Esophagus (tissue), 2 donors: ENCODE results near the gene ZNF366. TPM values are rescaled to one million over a fixed set of nuclear protein-coding genes. Genes with fewer than 3 reads are reported as not detected.
A peak's percentile ranks its signal among the peaks of the same experiment; 100 is the strongest.

Source experiments
- H3K27ac ChIP-seq, 2 donors: one replicate each; pipeline ENCODE4 v1.5.1; 2013; ENCODE audit warnings: low read depth in 2 of 2, mild to moderate bottlenecking in 2 of 2, inconsistent platforms in 1 of 2, low read length in 1 of 2, moderate library complexity in 1 of 2
- H3K27me3 ChIP-seq, 2 donors: one replicate each; pipeline ENCODE4 v1.6.1; 2013; ENCODE audit warnings: low read length in 2 of 2, control low read depth in 1 of 2, mild to moderate bottlenecking in 1 of 2; ENCODE audit not compliant: insufficient read depth in 2 of 2, control insufficient read depth in 1 of 2
- H3K36me3 ChIP-seq, 2 donors: one replicate each; pipeline ENCODE4 v1.6.1; 2013; ENCODE audit warnings: low read length in 1 of 2; ENCODE audit not compliant: control insufficient read depth in 2 of 2, insufficient read depth in 2 of 2
- H3K4me1 ChIP-seq, 2 donors: one replicate each; pipeline ENCODE4 v1.6.1; 2013; ENCODE audit warnings: low read length in 1 of 2; ENCODE audit not compliant: control insufficient read depth in 2 of 2, insufficient read depth in 2 of 2
- H3K4me3 ChIP-seq, 2 donors: one replicate each; pipeline ENCODE4 v1.5.1; 2013; ENCODE audit warnings: low read length in 2 of 2, mild to moderate bottlenecking in 2 of 2, low read depth in 1 of 2, moderate library complexity in 1 of 2
- H3K9me3 ChIP-seq, 2 donors: one replicate each; pipeline ENCODE4 v1.6.1; 2013; ENCODE audit warnings: mild to moderate bottlenecking in 2 of 2, low read depth in 1 of 2, low read length in 1 of 2, moderate library complexity in 1 of 2; ENCODE audit not compliant: control insufficient read depth in 2 of 2, insufficient read depth in 1 of 2
- WGBS, 2 donors: extraction: QIAGEN DNeasy Blood & Tissue Kit; methylation state at CpG; one replicate each; pipeline ENCODE4 v1.1.7; 2013; 5-methylcytosine and 5-hydroxymethylcytosine counted together
- polyA plus RNA-seq, 2 donors: library from polyadenylated mRNA; stranded (reverse); fragments of 200-250 nt; gene quantifications; one replicate each; pipeline ENCODE4 v1.2.3, GENCODE V29; 2013
- donor health status: healthy with polysubstance abuse.
- donor health status: Bipolar disorder and iron deficiency.

The ZNF366 gene
- polyA plus RNA-seq, 2 donors = 0.21 to 0.26 TPM

DNA sequence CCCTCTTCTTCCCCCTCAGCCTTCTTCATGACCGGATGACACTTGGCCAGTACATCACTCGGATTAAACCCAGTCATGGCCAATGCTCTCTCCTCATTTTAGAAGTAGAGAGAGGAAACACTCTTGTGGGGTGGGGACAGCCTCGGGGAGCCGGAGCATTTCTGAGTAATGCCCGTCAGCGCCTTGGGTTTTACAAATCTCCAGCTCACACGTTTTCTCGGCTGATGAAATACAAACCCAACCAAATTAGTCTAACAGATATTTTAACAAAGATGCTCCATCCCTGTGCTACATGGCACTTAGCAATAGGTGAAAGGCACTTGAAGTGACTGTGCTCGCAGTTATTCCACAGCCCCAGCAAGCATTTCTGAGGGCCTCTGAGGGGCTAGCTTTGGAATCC, 51.7 kb downstream of the ZNF366 start:
- no peak overlapping the region for H3K27ac ChIP-seq
- whole genome bisulfite sequencing, 2 donors = 77 to 79% methylated on average over 9 of the region's 9 CpGs
- H3K27me3 ChIP-seq = no peaks in the 10 kb centered on the region
- peaks cover 0 to 3% of the 10 kb centered on the region in 2 donors for H3K36me3 ChIP-seq
- no peak overlapping the region for H3K4me3 ChIP-seq
- no peaks in the 10 kb centered on the region for H3K9me3 ChIP-seq
- peaks cover 0 to 13% of the 10 kb centered on the region in 2 donors for H3K4me1 ChIP-seq

DNA sequence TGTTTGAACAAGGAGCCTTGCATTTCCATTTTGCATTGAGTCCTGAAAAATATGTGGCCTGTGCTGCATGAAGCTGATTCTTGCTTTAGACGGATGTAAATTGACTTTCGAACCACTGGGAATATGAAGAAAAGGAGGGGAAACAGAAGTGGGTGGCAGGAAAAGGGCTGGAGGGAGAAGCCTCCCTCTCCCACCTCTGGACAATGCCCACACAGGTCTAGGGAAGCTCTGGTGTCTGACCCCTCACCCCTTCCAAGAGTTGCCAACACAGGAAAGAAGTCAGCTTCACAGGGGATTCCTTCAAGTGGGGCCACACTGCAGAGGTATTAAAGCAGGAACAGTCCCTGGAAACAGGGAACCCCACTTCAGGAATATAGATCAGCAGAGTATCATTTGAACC, 52.2 kb downstream of the ZNF366 start:
- H3K9me3 ChIP-seq = no peaks in the 10 kb centered on the region
- no peaks in the 10 kb centered on the region for H3K36me3 ChIP-seq
- H3K27me3 ChIP-seq = no peaks in the 10 kb centered on the region
- no peak overlapping the region for H3K4me3 ChIP-seq
- 88 to 92% methylated on average over 2 of the region's 2 CpGs for WGBS, 2 donors
- no peak overlapping the region for H3K27ac ChIP-seq
- H3K4me1 ChIP-seq = peaks cover 0 to 13% of the 10 kb centered on the region in 2 donors

DNA sequence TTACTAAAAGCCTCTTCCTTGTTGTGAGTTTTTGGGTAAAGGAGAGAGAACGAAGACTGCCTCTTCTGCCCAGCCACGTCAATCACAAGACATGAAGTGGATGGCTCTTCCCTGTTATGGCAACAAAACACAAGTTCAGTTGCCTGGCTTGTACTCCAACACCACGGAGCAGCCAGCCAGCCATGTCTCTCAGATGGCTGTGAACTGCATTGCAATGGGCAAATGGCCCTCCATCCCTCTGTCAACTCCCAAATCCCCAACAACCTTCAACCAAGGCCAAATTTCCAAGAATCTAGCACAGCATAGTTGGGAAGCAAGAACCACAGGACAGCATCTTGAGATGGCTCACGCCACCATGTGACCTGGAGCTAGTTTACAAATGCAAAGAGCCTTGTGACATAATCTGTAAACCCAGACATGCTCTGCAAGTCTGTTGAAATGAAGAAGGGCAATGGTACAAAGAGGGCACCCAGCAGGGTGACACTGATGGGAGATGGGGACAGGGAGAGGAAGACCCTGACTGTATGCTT, 53.9 kb downstream of the ZNF366 start:
- Histone ChIP-seq H3K9me3 (no peaks in the 10 kb centered on the region), H3K27me3 (no peaks in the 10 kb centered on the region), H3K27ac (peak overlapping the region; percentile 75 to 89), H3K4me1 (peaks cover 0 to 13% of the 10 kb centered on the region in 2 donors), H3K4me3 (no peak overlapping the region), H3K36me3 (no peaks in the 10 kb centered on the region)
- WGBS, 2 donors = 55 to 69% methylated on average over 4 of the region's 4 CpGs

DNA sequence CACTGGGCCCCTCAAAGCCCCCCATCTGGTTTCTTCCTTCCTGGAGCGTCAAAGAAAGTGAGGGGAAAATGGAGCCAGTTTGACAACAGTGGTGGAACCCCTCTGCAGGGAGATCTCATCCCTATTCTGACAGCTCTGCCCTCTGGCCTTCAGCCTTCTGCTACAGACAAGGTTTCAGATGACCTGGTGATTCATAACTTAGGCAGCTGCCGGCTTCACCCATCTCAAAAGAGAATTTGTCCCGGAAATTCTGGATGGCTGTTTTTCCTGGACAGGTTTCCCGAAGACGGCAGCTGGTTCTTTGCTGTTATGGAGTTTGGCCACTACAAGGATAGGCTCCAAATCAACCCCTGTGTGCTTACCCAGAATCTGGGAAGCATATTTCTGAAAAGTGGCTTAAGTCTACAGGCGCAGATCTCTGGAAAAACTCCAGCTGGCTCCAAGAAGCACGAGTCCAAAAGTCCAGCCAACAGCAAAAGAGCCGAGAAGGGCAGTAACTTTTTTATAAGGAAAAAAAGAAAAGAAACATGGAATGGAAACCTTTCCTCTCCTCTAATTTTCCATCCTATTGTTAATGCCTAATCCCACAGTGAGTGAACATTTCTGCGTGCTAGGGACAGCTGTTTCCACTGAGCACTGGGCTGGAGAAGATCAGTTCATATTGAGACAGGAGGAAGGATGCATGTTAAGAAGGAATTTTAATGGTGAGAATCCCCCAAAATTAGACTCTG, 54.5 kb downstream of the ZNF366 start:
- 26% methylated on average over 9 of the region's 9 CpGs for WGBS, 2 donors
- H3K4me1 ChIP-seq = peaks cover 0 to 13% of the 10 kb centered on the region in 2 donors
- H3K4me3 ChIP-seq = no peak overlapping the region

DNA sequence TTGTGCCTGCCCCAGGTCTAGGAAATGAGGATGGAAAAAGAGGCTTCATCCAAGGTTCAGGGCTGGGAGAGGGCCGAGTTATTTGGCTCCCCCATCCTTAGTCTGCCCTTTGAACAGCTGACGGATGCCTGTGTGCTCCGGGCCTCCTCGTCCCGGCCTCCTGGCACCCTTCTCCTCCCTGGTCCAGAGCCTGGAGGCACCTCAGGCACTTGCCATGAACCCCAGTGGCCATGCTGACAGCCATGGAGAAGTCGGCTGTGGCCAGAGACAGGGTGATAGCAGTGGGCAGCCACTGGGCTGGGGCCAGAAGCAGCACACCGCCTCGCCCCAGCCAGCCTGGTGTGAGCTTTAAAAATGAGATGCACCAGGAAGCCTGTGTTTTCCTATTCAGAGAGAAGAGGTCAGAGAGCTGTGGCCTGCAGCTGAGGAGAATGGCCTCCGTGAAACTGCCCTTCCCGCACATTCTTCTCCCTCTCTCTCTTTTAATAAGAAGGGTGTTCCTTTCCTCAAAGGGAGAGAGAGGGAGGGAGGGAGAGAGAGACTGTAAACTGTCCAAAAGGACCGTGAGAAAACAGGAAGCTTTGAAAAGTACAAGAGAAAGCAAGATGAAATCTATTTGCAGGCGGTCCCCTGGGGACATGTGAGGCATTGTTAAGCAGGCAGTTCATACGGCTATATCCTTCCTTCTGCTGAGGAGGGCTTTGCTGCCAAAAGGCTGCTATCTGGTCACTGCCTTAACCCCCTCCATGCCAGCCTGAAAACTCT, 55.3 kb downstream of the ZNF366 start:
- no peaks in the 10 kb centered on the region for H3K9me3 ChIP-seq
- WGBS, 2 donors = 40 to 41% methylated on average over 13 of the region's 13 CpGs
- peak overlapping the region; percentile 75 to 89 for H3K27ac ChIP-seq
- no peaks in the 10 kb centered on the region for H3K36me3 ChIP-seq
- no peaks in the 10 kb centered on the region for H3K27me3 ChIP-seq
- H3K4me3 ChIP-seq = no peak overlapping the region
- peaks cover 0 to 13% of the 10 kb centered on the region in 2 donors for H3K4me1 ChIP-seq

More for the DNA sequence above, 54.5 kb downstream of the ZNF366 start:
- no peaks in the 10 kb centered on the region for H3K27me3 ChIP-seq
- no peaks in the 10 kb centered on the region for H3K9me3 ChIP-seq
- no peaks in the 10 kb centered on the region for H3K36me3 ChIP-seq
- peak overlapping the region; percentile 75 to 89 for H3K27ac ChIP-seq

DNA sequence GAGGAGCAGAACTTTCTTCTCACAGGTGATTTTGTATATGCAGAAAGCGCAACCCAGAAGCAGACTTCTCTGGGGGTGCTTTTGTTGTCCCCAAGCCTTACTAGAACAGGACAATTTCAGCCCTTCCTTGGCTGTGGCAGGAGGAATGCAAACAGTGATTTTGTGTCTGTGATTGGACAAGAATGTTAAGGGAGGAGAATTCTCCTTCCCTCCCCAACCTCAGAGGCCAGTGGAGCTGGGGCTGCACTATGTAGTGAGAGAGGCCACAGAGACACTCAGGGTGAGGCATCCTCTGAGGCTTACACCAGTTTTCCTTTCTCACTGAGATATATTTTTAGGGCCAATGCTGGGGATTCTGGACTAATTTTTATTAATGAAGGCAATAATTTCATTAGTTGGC, 58.8 kb downstream of the ZNF366 start:
- H3K4me3 ChIP-seq = no peak overlapping the region
- no peaks in the 10 kb centered on the region for H3K36me3 ChIP-seq
- no peaks in the 10 kb centered on the region for H3K9me3 ChIP-seq
- H3K27me3 ChIP-seq = no peaks in the 10 kb centered on the region
- no peak overlapping the region for H3K27ac ChIP-seq
- H3K4me1 ChIP-seq = peaks cover 0 to 11% of the 10 kb centered on the region in 2 donors
- WGBS, 2 donors = 3 to 47% methylated on average over 1 of the region's 1 CpG

DNA sequence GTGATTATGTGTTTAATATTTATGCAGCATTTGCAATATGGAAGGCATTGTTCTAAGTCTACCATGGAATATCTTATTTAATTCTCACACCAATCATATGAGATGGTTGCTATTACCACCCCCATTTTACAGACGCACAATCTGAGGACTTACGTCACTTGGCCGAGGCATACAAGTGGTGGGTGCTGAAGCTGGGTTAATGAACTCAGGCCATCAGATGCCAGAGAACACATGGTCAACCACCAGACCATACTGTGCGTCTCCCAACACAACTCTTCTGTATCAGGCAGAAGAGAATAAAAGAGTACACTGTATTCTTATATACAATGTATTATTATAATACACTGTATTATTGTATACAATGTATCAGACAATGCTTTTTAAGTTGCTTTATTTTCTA, 59.5 kb downstream of the ZNF366 start:
- no peaks in the 10 kb centered on the region for H3K36me3 ChIP-seq
- H3K9me3 ChIP-seq = no peaks in the 10 kb centered on the region
- H3K27ac ChIP-seq = no peak overlapping the region
- no peaks in the 10 kb centered on the region for H3K27me3 ChIP-seq
- H3K4me1 ChIP-seq = peaks cover 0 to 9% of the 10 kb centered on the region in 2 donors
- no peak overlapping the region for H3K4me3 ChIP-seq
- 93 to 94% methylated on average over 4 of the region's 4 CpGs for WGBS, 2 donors

DNA sequence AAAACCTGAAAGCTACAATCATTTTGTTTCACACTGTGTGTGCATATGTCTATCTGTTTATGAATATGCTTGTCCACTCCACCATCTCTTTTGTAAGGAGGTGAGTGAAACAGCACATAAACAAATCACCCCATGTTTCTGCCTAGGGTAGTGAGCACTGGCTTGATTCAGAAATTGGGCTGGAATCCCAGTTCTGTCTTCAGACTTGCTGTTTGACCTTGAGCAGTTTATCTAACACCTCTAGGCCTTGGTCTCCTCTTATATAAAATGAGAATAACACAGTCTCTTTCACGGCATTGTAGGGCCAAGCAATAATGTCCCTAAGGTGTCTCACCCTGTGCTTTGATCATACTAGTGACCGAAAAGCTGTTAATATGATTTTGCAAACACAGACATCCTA, 61.2 kb downstream of the ZNF366 start:
- 65 to 88% methylated on average over 2 of the region's 2 CpGs for WGBS, 2 donors
- Histone ChIP-seq H3K27ac (no peak overlapping the region), H3K27me3 (no peaks in the 10 kb centered on the region)

DNA sequence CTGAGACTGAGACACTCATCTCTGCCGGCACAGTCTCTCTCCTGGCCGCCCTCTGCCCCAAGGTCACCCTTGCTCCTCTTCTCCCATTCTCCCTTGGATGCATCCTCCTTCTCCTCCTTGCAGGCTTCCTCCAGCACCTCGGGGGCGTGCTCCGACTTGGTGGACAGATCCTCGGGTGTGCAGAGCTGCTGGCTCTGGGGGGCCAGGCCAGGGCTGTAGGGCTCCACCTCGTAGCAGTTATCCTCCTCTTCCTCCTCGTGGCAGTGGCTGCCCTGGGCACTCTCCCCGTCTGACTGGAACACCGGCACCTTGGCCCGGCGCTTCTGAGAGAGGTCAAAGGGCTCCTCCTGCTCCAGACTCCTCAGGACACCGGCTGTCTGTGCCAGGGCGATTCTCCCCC, 63.3 kb downstream of the ZNF366 start:
- no peaks in the 10 kb centered on the region for H3K4me1 ChIP-seq
- H3K9me3 ChIP-seq = no peaks in the 10 kb centered on the region
- no peaks in the 10 kb centered on the region for H3K27me3 ChIP-seq
- H3K4me3 ChIP-seq = no peak overlapping the region
- WGBS, 2 donors = 76 to 86% methylated on average over 14 of the region's 14 CpGs
- no peak overlapping the region for H3K27ac ChIP-seq
- no peaks in the 10 kb centered on the region for H3K36me3 ChIP-seq

More for the DNA sequence above, 61.2 kb downstream of the ZNF366 start:
- Histone ChIP-seq H3K4me3 (no peak overlapping the region), H3K36me3 (no peaks in the 10 kb centered on the region), H3K4me1 (no peaks in the 10 kb centered on the region), H3K9me3 (no peaks in the 10 kb centered on the region)
